Mesodermal cell (in vitro differentiated cells): ENCODE data around the gene PAFAH2.

Source experiments
- H3K27ac ChIP-seq: 2 replicates; pipeline ENCODE4 v1.7.0; 2013; ENCODE audit warnings: mild to moderate bottlenecking, low read depth, low read length, moderate library complexity; ENCODE audit not compliant: severe bottlenecking
- H3K36me3 ChIP-seq: 2 replicates; pipeline ENCODE4 v1.7.1; 2013; ENCODE audit warnings: mild to moderate bottlenecking, low read length, moderate library complexity; ENCODE audit not compliant: control insufficient read depth, insufficient read depth
- H3K4me1 ChIP-seq: one replicate; pipeline ENCODE4 v1.7.1; 2013; ENCODE audit warnings: mild to moderate bottlenecking, low read length; ENCODE audit not compliant: insufficient read depth, control insufficient read depth, poor library complexity, severe bottlenecking
- H3K4me3 ChIP-seq: 2 replicates; pipeline ENCODE4 v1.7.0; 2013; ENCODE audit warnings: low read length, control low read depth, mild to moderate bottlenecking; ENCODE audit not compliant: insufficient read depth, poor library complexity, severe bottlenecking; ENCODE audit errors: extremely low read depth
- H3K9me3 ChIP-seq: 2 replicates; pipeline ENCODE4 v1.7.1; 2013; ENCODE audit warnings: mild to moderate bottlenecking, low read length, moderate library complexity; ENCODE audit not compliant: control insufficient read depth
- WGBS, 2 experiments: methylation state at CpG; one replicate each; pipeline ENCODE4 v1.1.5; 2013; ENCODE audit warnings: missing lambda C conversion rate in 2 of 2; ENCODE audit not compliant: insufficient coverage in 2 of 2; 5-methylcytosine and 5-hydroxymethylcytosine counted together

The PAFAH2 gene

DNA sequence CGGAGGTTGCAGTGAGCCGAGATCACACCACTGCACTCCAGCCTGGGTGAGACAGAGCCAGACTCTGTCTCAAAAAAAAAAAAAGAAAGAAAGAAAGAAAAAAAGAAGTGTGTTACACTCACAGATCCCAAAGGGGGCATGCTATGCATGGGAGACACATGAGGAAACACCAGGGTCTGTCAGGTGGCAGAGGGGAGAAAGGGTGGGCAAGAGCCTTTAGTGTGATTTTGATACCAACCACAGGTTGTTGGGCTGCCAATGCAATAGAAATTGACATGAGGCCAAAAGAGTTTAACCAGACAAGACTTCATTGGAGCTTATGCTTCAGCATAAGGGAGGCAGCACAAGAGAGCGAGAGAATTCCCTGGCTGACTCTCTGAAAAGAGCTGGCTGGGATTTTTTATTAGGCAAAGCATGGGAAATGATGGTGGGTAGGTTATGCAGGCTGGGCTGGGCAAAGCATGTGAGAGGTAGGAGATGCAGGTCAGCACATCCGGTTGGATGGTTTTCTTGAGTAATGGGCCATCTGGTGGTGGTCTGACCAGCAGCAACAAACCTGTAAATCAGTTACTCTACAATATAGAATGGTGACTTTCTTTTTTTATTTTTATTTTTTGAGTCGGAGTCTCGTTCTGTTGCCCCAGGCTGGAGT is 12.1 kb upstream of the PAFAH2 start:
- Histone ChIP-seq H3K36me3 (no peaks in the 10 kb centered on the region), H3K9me3 (no peaks in the 10 kb centered on the region), H3K4me3 (no peak overlapping the region), H3K27ac (no peak overlapping the region), H3K4me1 (no peaks in the 10 kb centered on the region)
- WGBS, 2 experiments, result 74 to 82% methylated on average over 1 to 5 of the region's 6 CpGs

DNA sequence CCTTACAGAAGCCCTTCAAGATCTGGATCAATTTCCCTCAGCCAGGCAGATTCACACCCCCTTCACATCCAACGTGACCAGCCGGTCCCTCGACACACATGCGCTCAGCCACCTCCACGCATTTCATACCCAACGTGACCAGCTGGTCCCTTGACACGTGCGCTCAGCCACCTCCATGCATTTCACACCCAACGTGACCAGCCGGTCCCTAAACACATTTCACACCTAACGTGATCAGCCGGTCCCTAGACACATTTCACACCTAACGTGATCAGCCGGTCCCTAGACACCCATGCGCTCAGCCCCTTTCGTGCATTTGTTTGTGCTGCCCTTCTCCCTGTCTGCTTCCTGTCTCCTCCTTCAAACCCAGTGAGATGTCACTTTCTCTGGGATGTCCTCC is 8.8 kb upstream of the PAFAH2 start:
- no peak overlapping the region for H3K27ac ChIP-seq
- H3K4me3 ChIP-seq, result no peak overlapping the region
- no peaks in the 10 kb centered on the region for H3K36me3 ChIP-seq
- no peaks in the 10 kb centered on the region for H3K9me3 ChIP-seq
- no peaks in the 10 kb centered on the region for H3K4me1 ChIP-seq
- WGBS, 2 experiments, result 93 to 95% methylated on average over 16 of the region's 16 CpGs

DNA sequence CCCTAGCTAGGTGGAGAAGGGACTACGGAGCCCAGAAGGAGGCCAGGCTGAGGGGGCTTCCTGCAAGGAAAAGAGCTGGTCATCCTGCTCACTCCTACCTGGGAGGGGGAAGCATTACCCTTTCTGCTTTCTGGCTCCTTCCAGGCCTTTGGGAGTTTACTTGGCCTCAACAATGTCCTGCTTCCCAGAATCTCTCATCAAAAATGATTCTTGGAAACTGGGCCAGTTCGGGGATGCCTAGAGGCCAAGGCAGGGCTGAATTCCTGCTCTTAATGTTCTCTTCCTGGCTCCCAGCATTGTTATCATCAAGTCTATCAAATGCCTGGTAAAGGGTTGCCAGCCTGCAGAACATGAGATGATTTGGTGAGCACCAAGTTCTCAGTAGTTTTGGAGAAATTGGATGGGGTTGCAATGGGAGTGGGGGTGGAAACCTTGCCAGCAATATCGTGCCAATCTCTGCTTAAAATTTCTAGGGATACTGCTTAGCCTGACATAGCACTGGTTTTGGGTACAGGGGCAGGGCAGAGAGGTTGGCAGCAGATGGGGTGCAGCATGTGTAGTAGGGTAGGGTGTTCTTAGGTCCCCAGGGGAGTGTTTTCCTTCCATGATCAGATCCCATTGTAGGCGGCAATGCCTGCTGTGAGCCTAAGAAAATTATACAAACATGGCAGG is 7.7 kb upstream of the PAFAH2 start:
- Histone ChIP-seq H3K4me3 (no peak overlapping the region), H3K9me3 (no peaks in the 10 kb centered on the region), H3K4me1 (no peaks in the 10 kb centered on the region), H3K27ac (no peak overlapping the region), H3K36me3 (no peaks in the 10 kb centered on the region)
- WGBS, 2 experiments, result 80 to 82% methylated on average over 2 to 3 of the region's 4 CpGs

DNA sequence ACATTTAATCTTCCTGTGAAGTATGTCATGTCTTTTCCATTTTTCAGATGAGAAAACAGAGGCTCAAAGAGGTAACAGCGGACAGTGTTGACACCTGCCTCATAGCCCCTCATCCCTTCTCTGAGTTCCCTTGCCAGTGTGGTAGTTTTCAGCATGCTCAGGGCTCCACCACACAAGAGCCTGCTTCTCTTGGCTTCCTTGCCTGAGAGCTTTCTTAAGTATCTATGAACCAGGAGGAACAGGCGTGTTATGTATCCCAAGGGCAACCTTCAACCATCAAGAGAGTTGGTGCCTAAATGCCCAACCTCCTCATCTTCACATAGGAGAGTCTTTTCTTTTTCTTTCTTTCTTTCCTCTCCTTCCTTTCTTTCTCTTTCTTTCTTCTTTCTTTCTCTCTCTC is 5.9 kb upstream of the PAFAH2 start:
- Histone ChIP-seq H3K27ac (no peak overlapping the region), H3K9me3 (no peaks in the 10 kb centered on the region), H3K36me3 (no peaks in the 10 kb centered on the region), H3K4me3 (no peak overlapping the region), H3K4me1 (no peaks in the 10 kb centered on the region)
- WGBS, 2 experiments, result 88 to 95% methylated on average over 2 of the region's 2 CpGs

DNA sequence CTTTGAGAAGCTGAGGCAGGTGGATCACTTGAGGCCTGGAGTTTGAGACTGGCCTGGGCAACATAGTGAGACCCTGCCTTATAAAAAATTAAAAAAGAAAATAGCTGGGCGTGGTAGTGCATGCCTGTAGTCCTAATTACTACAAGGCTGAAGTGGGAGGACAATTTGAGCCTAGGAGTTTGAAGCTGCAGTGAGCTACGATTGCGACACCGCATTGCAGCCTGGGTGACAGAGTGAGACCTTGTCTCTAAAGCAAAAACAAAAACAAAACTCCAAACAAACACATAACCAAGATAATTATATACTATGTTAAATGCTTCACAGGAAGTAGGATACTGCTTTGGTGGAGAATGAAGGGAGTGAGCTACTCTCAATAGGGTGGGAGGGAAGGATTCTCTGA is 5.4 kb upstream of the PAFAH2 start:
- H3K9me3 ChIP-seq, result no peaks in the 10 kb centered on the region
- no peak overlapping the region for H3K4me3 ChIP-seq
- H3K36me3 ChIP-seq, result no peaks in the 10 kb centered on the region
- H3K4me1 ChIP-seq, result no peaks in the 10 kb centered on the region
- H3K27ac ChIP-seq, result no peak overlapping the region
- 67 to 91% methylated on average over 1 of the region's 4 CpGs for WGBS, 2 experiments

DNA sequence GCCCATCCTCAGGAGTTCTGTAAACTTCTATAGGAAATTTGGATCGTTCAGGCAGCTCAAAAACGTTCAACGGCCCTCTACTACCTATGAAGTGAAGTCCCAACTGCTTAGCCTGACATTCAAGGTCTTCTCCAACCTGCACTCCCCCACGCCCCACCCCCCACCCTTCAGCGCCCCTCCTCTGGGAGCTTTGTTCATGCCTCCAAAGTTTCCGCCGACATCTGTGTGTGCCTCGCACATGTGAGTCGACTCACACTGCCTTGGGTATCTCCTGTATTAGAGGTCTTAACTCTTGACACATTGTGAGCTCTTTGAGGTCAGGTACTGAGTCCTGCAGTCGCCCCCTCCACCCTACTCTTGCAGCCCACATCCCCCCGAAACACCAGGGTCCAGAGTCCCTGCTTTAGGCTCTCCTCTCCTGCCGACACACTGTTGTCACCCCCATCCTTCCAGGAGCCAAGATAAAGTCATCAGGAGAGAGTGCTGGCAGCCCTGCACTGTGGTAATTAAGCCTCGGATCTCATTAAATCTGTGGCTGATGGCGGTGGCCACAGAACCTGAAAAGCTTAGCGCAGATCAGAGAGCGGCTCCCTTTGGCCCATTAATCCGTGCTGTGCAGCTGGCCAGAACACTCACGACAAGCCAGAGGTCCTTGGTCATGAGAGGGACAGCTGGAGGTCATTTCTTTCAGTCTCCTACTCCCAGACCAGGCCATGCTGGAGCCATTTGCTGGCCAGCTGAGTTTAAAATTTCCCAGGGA is 1.4 kb upstream of the PAFAH2 start:
- WGBS, 2 experiments, result 94 to 96% methylated on average over 11 to 14 of the region's 18 CpGs
- no peak overlapping the region for H3K4me3 ChIP-seq
- peaks cover 6% of the 10 kb centered on the region for H3K4me1 ChIP-seq
- no peak overlapping the region for H3K27ac ChIP-seq
- no peaks in the 10 kb centered on the region for H3K9me3 ChIP-seq
- H3K36me3 ChIP-seq, result no peaks in the 10 kb centered on the region

DNA sequence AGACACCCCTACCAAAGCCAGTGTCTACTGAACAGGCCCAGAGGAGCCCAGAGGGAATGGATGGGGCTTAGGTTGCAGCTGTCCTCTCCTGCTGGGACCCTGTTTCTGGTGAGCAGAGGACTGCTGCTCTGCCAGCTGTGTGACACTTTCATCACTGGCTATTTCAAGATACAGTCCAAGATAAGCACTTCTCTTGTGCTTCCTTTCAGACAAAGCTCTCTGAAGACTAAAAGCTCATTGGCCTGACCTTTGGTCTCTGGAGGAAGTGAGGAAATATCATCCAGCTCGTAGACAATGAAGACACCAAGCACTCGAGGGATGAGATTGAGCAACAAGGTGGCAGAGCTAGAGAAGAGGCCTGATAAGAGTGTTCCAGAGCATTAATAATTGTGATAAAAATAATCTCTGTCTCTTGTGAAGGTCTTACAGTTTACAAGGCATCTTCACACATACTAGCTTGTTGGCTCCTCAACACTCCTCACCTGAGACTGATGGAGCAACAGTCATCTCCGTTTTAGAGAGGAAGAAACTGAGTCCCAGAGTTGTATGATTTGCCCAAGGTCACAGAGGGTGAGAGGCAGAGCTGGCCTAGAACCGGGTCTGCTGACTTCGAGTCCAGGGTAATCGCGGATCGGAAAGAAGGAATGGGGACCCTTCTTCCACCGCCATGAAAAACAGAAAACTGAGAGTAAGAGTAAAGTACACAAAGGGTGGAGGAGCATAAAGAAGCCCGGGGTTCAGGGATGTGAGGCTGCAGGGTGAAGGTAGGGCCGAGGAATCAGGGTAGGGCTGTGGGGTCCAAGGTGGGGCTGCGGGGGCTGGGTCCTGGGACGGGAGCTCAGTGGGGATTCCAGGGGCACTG is 666 bp downstream of the PAFAH2 start:
- Histone ChIP-seq H3K4me1 (peaks cover 21% of the 10 kb centered on the region), H3K4me3 (peak overlapping the region; percentile 63), H3K36me3 (no peaks in the 10 kb centered on the region), H3K27ac (peak overlapping the region; percentile 80), H3K9me3 (no peaks in the 10 kb centered on the region)
- 20 to 25% methylated on average over 13 of the region's 13 CpGs for WGBS, 2 experiments

DNA sequence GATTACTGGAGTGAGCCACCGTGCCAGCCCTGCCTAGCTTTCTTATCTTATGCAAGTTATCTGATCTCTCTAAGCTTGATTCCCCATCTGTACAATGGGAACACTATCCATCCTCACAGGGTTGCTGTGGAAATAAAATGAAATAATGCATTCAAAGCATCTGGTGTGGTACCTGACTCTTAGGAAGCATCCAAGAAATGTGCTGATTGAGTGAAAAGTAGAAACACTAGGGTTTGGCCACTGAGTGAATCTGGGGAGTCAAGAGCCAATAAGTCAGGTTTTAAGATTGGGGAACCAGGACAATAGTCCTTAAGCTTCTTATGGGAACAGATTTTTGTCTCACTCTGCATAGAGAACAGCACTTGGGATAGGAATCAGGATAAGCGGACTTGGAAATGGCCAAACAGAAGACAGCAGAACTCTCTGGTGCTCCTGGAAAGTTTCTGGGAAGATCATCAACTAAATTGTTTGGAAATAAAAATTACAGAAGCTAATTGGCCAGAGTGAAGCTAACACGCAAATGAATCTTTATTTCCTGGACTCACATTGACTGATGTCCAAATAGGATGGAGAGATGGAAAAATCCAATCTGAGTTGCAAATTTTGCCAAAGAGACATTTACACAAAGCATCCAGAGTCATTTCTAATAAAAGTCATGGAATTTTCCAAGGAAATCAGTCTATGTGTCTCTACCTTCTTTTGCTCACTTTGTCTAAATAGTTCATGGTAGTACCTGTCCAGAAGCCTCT is 3.3 kb downstream of the PAFAH2 start:
- WGBS, 2 experiments, result 100% methylated on average over 2 of the region's 3 CpGs
- H3K9me3 ChIP-seq, result no peaks in the 10 kb centered on the region
- H3K4me3 ChIP-seq, result no peak overlapping the region
- no peak overlapping the region for H3K27ac ChIP-seq
- peaks cover 37% of the 10 kb centered on the region for H3K4me1 ChIP-seq
- peaks cover 7% of the 10 kb centered on the region for H3K36me3 ChIP-seq

DNA sequence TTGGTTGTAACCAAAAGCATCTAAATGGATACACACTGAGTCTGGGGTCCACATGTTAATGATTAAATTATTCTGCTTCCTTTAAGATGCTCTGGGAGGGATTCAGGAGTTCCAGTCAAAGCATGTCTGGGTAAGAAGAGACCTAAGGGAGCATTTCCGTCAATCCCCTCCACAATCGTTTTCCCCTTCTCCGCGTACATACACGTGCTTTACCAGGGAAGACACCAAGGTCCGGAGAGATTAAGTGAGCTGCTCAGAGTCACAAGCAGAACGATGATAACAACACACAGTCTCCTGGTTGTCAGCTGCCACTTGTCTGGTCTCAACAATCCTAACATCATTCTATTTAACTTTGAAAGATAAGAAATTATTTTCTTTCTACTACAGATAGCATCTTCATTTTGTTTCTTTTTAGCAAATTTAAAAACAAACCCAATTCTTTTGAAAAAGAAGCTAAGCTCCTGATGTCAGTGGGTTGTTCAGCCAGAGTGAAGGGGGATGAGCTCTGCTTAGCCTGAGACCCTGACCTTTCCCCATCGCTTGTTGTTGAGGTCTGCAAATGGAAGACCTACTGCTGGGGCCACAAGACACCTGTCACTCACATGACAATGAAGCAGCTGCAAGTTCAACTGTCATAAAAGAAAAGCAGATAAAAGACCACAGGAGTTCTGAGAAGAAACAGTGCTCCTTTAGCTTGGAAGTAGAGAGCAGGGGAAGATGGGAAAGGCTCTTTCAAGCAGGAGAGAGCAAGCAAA is 4.5 kb downstream of the PAFAH2 start:
- H3K27ac ChIP-seq, result no peak overlapping the region
- peaks cover 14% of the 10 kb centered on the region for H3K36me3 ChIP-seq
- H3K9me3 ChIP-seq, result no peaks in the 10 kb centered on the region
- peaks cover 37% of the 10 kb centered on the region for H3K4me1 ChIP-seq
- 89 to 90% methylated on average over 6 to 8 of the region's 8 CpGs for WGBS, 2 experiments
- H3K4me3 ChIP-seq, result no peak overlapping the region
